GM12873 (cell line): Measurements from ENCODE around the gene PMCH.

Source experiments
- TF ChIP-seq, protein P1 (sequence below): IDR thresholded peaks from 2 replicates; pipeline ENCODE4 v1.5.1; 2012; ENCODE audit warnings: low read depth, mild to moderate bottlenecking, moderate library complexity, low read length, control low read depth; ENCODE audit not compliant: insufficient read depth; ENCODE audit errors: missing control alignments

PMCH gene

DNA sequence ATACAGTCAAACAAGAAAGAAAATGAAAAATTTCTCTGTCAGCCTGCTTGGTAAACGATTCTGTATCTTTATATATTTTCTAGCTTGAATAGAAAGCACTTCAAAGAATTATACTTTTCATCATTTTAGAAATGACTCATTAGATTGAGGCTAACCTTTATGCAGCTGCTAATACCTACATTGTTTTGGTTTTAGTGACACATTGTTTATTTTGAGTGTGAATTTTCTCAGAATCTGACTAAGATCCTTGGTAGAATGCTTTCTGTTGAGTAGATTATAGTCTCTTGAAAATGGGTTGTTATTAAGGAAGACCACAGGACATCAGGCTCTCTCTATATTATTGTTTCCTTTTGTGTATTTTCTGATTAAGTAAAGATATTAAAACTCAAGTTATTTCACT lies at the start of gene PMCH:
Gene PMCH, minus strand, starts transcription at position 45 of the 400 bp plus-strand sequence. CDS start 63 bp downstream, outside the sequence.
- TF ChIP-seq, protein P1, sequence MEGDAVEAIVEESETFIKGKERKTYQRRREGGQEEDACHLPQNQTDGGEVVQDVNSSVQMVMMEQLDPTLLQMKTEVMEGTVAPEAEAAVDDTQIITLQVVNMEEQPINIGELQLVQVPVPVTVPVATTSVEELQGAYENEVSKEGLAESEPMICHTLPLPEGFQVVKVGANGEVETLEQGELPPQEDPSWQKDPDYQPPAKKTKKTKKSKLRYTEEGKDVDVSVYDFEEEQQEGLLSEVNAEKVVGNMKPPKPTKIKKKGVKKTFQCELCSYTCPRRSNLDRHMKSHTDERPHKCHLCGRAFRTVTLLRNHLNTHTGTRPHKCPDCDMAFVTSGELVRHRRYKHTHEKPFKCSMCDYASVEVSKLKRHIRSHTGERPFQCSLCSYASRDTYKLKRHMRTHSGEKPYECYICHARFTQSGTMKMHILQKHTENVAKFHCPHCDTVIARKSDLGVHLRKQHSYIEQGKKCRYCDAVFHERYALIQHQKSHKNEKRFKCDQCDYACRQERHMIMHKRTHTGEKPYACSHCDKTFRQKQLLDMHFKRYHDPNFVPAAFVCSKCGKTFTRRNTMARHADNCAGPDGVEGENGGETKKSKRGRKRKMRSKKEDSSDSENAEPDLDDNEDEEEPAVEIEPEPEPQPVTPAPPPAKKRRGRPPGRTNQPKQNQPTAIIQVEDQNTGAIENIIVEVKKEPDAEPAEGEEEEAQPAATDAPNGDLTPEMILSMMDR, result no peak

DNA sequence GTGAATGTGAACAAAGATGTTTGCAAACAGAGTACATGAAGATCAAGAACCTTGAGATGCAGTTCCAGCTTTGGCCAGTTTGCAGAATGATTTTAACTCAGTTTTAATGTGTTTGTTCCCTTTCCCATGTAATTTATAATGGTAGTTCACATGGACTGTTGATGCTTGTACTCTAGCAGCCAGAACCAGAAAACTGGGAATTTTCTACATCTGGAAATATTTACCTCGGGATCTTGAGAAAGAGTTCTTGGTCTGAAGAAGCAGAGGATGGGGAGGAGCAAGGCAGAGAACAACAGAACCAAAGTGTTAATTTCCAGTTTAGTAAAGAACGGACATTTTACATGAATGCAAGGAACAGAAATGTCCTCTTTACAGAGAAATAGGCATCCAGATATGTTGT lies 37.0 kb upstream of the PMCH start:
- TF ChIP-seq, protein P1, result no peak

- TF ChIP-seq, protein P1, result no peak
Observed at GRCh38 chr12:102232446-102232845, 34.8 kb upstream of the PMCH start.

DNA sequence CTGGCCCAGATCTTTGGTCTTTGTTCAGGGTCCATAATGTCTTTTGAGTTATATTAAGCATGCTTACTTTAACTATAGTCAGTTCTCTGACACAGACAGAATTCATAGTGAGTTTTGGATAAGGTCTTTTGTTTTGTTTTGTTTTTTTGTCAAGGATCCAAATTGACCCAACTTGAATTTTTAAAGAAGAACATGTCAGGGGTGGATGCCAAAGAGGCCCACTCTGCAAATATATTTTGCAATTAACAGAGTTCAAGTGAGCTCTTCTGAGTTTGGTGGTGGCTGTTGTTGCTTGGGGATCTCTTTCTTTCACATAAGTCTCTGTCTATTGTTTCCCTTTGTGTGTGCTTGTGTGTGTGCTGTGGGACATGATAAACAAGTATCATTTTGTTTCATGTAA lies 34.4 kb upstream of the PMCH start:
- TF ChIP-seq, protein P1, result no peak

DNA sequence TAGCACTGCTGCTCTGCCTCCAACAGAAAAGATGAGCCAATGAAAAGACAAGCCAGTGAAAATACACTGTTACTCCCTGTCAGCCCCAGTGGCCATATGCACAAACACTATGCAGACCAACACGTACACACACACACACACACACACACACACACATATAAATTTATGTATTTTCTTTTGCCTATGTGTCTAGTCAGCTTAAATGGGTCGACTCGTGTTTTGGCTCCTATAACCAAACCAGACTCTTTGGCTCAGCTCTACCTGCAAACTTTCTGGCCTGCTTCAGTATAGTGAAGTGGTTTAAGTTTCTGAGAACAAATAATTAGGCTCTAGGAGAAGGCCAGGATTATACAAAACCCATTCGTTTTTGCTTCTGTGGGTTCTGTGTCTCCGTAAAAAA lies 30.3 kb upstream of the PMCH start:
- TF ChIP-seq, protein P1, result no peak

GRCh38 chr12:102220736-102221135 lies 23.1 kb upstream of the PMCH start:
- TF ChIP-seq, protein P1, result no peak

DNA sequence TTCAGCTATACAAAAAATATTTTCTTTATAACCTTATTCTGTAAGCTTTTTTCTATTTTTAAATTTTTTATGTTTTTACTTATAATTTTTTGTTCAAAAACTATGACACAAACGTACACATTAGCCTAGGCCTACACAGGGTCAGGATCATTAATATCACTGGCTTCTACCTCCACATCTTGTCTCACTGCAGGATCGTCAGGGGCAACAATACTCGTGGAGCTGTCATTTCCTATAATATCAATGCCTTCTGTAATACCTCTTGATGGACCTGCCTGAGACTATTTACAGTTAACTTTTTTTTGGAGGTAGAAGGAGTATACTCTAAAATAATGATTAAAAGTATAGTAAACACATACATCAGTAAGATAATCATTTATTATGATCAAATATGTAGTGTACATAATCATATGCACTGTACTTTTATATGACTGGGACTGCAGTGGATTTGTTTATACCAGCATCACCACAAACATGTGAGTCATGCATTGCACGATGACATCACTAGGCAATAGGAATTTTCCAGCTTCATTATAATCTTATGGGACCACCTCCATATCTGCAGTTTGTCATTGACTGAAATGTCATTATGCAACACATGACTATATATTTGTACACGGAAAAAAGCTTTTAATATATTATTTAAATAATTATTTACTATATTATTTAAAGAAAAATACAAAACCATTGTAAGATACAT lies 18.5 kb upstream of the PMCH start:
- TF ChIP-seq, protein P1, result no peak

- TF ChIP-seq, protein P1, result no peak
Observed at GRCh38 chr12:102204025-102204424, 6.4 kb upstream of the PMCH start.
